Measurements from ENCODE around the gene EMILIN1.

DNA sequence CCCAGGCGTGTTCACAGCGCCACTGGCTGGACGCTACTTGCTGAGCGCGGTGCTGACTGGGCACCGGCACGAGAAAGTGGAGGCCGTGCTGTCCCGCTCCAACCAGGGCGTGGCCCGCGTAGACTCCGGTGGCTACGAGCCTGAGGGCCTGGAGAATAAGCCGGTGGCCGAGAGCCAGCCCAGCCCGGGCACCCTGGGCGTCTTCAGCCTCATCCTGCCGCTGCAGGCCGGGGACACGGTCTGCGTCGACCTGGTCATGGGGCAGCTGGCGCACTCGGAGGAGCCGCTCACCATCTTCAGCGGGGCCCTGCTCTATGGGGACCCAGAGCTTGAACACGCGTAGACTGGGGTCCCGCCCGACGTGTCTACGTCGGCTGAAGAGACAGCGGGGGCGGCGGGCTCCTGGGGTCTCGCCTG is 7.3 kb downstream of the EMILIN1 start:
- TF ChIP-seq POLR2A (IDR thresholded peaks at IDR 0.05), result no peak
- TF ChIP-seq, protein P1, sequence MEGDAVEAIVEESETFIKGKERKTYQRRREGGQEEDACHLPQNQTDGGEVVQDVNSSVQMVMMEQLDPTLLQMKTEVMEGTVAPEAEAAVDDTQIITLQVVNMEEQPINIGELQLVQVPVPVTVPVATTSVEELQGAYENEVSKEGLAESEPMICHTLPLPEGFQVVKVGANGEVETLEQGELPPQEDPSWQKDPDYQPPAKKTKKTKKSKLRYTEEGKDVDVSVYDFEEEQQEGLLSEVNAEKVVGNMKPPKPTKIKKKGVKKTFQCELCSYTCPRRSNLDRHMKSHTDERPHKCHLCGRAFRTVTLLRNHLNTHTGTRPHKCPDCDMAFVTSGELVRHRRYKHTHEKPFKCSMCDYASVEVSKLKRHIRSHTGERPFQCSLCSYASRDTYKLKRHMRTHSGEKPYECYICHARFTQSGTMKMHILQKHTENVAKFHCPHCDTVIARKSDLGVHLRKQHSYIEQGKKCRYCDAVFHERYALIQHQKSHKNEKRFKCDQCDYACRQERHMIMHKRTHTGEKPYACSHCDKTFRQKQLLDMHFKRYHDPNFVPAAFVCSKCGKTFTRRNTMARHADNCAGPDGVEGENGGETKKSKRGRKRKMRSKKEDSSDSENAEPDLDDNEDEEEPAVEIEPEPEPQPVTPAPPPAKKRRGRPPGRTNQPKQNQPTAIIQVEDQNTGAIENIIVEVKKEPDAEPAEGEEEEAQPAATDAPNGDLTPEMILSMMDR (IDR thresholded peaks at IDR 0.05), result peak in 1 of 3 experiments; percentile 28
